ENCODE results near the gene TLE2.

The TLE2 gene

DNA sequence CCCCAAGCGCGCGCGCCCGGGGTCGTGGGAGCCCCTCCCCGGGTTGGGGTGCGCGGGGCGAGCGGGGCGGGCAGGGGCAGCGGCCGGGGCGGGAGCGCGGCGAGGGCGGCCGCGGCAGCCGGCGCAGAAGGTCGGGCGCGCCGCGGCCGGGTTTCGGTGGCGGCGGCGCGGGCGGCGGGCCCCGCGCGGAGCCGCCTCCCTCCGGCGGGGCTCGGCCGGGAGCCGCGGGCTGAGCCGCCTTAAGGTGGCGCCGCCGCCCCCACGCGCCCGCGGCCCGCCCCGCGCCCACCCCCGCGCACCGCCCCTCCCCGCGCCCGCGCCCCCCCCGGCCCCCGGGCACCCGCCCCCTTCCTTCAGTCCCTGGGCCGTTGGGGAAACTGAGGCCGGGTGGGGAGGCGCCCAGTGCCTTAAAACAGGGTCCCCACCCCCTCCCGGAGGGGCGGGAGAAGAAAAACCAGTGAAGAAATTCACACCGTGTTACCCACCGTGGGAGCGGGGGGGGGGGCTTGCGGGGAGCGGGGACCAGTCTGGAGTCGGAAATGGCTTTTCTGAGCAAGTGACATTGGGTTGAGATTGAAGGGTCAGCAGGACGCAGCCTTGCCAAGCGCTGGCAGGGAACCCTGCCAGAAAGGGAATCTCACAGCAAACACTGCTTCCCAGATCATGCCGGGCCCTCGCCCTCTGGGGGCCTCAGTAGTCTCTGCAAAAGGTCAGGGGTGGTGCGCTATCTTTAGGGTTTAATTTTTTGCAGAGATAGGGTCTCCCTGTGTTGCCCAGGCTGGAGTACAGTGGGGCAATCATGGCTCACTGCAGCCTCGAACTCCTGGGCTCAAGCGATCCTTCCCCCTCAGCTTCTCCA lies at the start of gene TLE2:
TSS of gene TLE2 (minus strand) at position 216 of the 859 bp plus-strand sequence. CDS start 376 bp downstream, outside the sequence.
- no peak for DNase-seq

DNA sequence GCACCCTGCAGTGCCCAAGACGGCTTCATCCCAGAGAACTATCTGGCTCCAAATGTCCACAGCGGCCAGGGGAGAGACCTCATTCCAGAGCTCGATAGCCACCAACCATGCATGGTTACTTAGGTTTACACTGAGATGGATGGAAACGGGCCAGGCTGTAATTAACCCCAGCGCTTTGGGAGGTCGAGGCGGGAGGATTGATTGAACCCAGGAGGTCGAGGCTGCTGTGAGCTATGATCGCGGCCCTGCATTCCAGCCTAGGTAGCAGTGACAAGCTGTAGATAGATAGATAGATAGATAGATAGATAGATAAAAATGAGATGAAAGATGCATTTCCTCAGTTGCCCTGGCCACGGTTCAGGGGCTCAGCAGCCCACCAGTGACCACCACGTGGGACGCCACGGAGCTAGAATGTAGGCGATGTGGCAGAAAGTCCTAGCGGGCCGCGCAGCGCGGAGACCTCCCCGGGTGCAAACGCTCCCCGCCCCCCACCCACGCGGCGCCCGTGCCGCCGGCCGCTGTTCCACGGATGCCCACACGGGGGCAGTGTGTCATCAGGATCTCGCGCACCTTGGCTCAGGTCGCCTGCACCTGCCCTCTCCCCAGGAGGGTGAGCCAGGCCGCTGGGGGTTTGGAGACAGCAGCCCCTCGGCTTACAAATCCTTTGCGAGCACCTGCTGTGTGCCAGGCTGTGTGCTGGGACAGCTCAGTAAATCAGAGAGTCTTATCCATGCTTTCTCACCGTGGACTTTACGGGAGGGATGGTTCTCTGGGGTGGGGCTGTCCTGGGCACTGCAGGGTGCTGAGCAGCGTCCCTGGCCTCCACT lies 46.7 kb upstream of the TLE2 start:
- DNase-seq, result peak; percentile 42

DNA sequence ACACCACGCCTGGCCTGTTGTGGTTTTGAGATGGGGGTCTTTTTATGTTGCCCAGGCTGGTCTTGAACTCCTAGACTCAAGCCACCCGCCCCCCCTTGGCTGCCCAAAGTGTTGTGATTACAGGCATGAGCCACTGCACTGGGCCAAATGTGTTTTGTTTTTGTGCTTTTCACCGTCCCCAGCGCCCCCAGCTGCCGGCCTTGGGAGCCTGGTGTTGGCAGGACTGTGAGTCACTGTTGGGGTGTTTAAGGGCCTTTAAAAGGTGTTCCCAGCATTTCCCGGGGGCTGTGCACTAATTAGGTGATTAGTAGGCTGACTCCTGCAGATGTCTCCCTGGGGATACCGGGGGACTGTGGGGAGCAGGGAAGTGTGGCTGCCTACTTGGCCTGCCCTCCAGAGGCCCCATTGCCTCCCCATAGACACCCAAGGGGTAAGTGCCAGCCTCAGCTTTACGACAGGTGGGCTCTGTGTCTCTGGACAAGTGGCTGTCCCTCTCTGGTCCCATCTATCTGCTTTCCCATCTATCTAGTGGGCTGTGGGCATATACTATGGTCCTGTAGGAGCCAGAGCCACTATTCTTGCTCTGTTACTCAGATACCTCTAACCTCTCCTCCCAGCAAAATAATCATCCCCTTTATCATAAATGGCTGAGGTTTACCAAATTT lies 45.0 kb upstream of the TLE2 start:
- DNase-seq, result no peak

DNA sequence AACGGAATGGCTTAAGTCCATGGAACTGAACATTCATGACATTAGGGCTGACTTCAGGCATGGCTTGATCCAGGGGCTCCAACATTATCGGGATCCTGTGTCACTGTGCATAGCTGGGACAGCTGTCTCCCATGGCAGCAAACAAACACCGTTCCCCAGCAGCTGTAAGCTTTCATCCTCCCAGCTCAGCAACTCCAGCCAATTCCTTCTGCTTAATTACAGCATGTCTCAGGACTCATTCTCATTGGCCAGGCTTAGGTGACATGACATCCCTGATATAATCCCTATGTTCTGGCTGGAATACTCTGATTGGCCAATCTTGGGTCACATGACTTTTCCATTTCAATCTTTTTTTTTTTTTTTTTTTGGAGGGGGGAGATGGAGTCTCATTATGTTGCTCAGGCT lies 44.1 kb upstream of the TLE2 start:
- peak; percentile 98 for DNase-seq

DNA sequence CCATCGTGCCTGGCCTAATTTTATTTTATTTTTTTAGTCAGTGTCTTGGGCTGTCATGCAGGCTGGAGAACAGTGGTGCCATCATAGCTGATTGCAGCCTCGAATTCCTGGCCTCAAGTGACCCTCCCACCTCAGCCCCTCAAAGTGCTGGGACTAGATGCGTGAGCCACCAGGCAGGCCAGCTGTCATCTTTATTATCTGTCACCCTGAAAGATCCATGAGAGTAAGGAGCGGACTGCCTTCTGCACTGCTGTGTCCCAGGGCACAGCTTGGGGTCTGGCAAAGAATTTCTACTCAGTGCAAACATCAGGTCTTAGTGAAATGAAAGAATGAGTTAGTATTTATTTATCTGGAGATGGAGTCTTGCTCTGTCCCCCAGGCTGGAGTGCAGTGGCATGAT lies 42.7 kb upstream of the TLE2 start:
- peak; percentile 30 for DNase-seq

DNA sequence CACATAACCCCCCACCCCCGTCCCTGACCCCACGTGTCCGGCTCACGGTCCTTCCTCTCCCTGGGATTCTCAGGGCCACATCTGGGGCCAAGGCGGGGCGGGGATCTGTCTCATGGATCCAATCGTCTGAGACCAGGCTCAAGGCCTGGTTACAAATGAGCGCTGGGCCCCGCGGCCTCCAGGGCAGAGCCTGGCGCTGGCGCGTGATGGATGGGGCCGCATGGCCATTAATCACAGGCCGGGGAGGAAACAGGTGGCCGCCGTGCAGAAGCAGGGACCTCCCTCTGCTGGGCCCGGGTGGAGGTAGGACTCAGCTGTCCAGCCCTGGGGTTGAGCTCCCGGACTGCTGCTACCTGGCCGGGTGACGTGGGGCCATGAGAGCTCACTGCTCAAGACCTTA lies 39.0 kb upstream of the TLE2 start:
- DNase-seq, result no peak

DNA sequence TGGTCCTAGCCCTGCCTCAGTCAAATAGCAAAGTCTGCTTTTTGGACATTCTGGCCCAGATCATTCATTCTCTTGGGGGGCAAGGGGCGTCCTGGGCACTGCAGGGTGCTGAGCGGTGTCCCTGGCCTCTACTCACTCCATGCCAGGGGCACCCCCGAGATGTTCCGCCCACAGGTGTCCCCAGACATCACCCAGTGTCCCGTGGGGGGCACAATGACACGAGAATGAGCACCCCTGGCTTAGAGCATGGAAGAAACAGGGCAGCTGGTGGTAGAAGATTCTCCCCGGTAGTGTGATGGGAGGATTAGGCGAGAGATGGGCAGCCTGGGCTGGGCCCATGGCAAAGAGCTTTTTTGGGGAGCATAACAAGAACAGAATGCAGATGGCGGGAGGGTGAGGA lies 38.5 kb upstream of the TLE2 start:
- DNase-seq, result no peak

DNA sequence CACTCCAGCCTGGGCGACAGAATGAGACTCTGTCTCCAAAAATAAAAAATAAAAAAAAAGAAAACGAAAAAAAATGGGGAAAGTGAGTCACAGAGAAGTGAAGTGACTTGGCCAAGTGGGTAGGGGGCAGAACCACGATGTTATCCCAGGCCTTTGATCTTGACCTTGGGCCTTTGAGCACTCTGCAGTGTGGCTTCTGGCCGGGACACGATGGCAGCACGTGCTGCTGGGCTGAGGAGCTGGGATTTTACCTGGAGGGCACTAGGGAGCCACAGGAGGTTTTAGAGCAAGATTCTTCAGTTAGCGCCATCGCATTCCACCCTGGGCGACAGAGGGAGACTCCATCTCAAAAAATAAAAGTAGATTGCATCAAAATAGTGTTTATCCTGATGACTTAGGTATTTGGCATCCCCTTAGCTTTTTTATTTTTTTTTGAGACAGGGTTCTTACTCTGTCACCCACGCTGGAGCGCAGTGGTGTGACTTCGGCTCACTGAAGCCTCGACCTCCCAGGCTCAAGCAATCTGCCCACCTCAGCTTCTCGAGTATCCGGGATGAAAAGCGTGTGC lies 37.5 kb upstream of the TLE2 start:
- DNase-seq, result no peak

DNA sequence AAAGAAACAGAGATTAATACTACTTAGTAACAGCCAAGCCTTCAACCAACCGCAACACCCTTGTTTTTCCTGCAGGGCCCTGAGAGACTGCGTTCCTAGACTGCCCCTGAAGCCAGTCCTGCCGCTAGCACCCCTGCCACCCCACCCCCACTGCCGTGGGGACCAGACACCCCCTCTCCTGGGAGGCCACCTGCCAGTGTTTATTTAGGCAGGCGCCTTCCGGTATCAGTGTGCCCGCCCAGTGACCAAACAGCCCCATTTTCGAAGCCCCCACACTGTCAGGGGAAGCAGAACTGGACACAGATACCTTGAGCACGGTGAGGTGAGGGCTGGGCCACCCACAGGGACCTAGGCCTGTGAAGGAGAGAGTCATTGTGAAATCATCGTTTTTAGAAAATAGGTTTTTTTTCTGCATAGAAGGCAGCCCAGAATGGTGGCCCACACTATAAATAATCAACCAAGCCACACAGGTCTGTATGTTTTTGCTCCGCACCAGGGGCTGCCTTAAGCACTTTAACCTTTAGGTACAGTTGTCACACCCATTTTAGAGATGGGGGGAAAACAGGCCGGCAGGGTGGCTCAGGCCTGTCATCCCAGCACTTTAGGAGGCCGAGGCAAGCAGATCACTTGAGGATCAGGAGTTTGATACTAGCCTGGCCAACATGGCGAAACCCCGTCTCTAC lies 36.7 kb upstream of the TLE2 start:
- DNase-seq, result no peak

DNA sequence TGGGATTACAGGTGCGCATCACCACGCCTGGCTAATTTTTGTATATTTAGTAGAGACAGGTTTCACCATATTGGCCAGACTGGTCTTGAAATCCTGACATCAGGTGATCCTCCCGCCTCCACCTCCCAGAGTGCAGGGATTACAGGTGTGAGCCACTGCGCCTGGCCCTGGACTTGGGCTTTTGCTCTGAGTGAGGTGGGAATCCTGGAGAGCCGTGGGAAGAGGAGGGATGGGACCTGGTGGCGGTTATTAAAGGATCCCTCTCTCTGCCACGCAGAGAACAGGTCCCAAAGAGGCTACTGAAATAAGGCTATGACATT lies 34.9 kb upstream of the TLE2 start:
- DNase-seq, result no peak

DNA sequence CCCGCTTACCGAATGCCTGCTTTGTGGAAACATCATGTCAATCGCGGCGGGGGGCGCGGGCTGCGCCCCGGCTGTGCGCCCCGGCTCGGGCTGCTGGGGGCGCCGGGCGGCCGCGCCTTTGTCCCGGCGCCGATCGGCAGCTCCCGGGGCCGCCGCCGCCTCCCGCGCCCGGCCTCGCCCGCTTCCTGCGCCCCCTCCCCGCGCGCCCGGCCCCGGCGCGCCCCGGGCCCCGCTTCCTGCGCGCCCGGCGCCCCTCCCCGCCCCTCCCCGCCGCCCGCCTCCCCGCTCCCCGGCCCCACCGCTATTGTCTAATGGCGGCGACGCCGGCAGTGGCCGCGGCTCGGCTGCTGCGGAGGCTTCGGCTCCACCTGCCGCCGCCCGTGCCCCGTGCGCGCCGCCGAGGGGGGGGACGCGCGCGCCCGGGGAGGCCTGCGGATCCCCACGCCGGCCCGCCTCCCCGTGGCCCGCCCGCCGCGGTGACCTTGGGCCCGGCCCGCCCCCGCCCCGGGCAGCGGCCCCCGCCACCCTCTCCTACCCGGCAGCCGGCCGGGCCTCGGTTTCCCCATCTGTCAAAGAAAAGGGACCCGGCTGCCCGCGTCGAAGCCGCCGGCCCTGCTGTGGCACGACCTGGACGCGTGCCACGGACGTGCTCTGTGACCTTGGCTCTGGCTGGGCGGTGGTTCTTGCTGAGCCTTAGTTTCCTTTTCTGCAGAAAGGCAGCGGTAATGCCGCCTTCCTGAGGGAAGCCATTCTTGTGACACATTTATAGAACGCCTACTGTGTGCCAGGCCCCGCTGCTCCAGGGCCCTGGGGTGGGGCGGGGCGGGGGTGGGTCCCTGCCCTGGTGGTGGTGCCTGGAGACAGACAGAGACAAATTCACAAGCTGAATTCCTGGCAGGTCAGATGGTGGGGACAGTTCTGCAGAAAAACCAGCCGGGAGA lies 33.4 kb upstream of the TLE2 start, which contains the start of gene TLE5:
TSS of gene TLE5 (minus strand) at position 331 of the 941 bp plus-strand sequence. CDS start at position 36, 295 bp downstream.
- DNase-seq, result peak; percentile 13

DNA sequence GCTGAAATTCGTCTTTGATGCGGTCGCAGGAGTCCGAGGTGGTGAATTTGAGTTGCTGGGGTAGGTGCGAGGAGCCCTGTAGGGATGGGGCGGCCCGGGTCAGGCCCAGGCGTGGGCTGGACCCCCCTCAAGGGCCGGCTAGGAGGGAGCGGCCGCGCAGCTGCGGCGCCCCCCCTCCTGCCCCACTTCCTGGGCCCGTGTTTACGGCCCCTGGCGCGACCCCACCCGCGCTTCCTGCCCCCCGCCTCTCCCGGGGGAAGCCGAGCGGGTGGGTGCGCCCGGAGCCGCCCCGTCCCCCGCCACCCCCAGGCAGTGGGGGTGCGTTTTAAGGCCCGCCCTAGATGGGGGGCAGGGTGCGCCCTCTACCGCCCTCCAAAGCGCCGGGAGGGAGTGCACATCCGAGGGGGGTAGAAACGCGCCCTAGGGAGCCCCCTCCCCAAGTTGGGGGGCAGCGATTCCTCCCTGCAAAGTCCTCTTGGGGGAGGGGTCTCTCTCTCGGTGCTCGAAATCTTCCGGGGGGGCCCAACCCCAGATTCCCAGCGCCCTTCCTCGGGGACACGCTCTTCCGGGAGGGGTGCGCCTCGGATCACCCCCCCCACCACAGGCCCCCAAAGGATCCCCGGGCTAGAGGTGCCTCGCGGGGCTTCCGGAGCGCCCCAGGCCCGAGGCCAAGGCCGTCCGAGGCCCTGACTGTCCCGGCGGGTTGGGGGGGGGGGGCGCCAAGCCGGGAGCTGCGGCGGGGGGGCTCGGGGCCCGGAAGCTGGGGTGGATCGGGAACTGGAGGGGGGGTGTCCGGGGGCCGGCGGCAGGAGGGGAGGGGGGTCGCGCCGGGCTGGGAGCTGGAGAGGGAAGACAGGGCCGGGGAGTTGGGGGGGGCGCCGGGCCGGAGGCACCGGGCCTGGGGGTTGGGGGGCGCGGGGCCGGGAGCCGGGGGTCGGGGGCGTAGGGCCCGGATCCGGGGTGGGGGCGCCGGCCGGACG lies 32.4 kb upstream of the TLE2 start:
- no peak for DNase-seq

DNA sequence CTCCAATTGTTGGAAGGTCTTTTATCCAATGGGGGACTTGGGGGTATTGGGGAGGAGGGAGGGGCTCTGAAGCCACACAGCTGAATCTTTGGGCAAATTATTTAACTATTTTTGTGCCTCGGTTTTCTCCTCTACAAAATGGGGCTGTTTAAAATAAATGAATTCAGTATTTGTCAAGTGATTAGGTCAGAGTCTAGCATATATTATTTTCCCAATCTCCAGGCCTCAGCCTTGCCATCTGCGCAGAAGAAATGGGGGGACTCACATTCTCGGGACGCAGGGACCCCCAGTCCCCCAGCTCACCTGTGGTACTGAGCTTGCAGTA lies 31.7 kb upstream of the TLE2 start:
- DNase-seq, result no peak

DNA sequence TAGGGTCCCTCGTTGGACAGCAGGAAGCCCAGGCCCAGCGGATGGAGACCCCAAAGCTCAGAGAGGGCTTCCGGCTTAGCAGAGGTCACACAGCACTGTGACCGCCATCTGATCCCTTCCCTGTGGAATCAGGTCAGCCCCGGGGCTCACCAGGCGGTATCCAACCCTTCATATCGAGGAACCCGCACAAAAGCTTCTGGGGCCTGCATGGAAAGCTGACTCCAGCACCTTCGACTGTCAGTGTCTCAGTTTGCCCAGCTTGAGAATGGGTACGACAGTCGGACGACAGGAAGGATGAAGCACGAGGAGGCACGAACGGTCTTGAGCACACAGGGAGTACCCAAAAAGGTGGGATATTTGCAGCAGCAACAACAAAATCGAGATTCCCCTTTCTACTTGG lies 30.6 kb upstream of the TLE2 start:
- DNase-seq, result no peak

DNA sequence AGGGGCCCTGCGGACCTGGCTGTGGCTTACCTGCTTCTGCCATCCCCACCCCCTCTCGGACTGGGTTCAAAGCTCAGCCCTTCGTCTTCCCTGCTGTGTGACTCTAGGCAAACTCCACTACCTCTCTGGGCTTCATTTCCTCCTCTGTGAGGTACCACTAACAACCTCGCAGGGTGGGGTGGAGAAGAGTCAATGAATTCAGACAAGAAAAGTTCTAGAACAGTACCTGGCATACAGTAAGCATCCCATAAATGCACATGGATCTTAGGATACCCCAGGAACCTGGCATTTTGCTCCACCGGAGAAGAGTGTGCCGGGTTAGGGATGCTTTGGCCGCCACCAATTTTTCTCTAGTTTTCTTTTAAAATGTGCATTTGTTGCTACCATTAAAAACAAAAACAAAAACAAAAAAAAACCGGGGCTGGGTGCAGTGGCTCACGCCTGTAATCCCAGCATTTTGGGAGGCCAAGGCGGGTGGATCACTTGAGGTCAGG lies 29.8 kb upstream of the TLE2 start:
- no peak for DNase-seq

DNA sequence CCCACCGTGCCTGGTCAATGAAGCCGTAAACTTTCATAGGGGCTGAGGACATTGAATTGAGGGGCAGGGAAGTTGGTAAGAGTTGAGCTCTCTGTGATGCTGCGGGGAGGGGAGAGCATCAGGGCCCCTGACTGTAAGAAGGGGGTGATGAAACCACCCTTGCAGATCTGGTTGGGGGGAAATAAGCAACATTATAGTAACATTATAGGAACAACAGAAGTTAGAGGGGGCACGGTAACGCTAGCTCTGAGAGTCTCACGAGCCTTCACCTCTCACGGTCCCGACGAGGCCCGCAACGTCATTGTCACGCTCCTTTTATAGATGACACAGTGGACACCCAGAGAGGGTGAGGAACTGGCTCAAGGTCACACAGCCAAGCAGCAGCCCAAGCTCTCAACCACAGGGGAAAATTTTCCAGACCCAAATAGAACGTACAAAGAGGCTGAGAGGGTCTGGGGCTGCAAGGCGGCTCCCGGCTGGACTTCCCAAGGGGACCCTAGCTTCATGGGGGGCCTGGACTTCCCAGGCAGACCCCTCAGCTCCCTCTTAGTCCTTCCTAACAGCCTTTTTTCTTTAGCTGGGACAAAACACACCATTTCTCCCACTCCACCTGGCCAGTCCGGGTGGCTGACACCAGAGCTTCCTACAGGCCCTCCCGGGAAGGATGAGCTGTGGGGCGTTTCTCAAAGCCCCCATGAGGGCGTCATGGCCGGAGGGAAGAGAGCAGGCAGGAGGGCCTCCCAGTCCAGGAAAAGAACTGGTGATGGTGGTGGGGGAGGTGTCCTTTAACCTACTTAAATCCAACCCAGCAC lies 29.1 kb upstream of the TLE2 start:
- DNase-seq, result no peak

DNA sequence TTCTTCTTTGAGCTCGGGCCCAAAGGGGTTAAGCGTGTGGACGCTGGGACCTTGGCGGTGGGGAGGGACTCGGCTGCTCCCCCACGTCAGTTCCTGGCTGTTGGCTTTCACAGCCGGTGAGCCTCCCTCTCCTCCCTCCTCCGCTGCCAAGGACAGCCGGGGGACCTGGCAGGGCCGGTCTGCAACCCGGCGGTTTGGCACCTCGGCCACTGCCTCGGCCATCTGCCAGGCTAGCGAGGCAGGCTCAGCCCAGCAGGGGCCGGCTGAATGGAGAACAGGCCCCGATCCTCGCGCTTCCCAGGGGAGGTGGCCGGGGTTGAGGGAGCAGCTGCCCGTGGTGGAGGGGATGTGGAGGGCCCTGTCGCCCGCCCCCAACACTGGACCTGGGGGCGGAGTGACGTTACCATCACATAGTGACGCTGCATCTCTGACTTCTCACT lies 28.2 kb upstream of the TLE2 start:
- DNase-seq, result peak; percentile 29

DNA sequence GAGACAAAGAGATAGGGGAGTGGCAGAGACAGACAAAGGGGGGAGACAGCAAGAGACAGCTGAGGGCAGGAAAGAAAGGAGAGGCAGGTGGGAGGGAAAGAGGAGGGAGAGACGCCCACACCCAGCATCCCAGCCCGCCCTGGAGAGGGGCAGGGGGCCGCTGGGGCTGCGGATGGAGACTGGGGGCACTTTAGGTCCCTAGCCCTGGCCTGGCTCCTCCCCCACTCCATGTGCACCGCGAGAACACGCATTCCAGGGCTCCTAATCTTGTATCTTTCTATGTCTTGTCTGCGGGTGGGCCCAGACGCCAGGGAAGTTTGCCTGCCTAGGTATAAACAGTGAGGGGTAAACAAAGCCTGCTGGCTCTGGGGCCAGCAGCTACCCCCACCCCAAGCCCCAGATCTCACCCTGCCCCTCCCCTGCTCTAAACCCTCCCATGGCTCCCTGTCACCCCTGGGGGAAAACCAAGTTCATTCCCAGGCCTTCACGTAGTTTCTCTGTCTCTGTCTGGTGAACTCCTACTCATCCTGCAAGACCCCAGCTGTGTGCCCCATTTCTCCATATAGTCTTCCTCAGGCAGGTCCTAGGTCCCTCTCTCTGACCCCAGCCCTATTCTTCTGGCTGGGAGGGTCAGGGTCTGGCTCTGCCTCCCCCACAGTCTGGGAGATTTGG lies 27.5 kb upstream of the TLE2 start:
- peak; percentile 57 for DNase-seq

All from NCI-H1694 (cell line).